Uterus (tissue), 2 donors: ENCODE measurements around the gene TBCA.

Source experiments
- POLR2A ChIP-seq, 2 donors: fragments of 450-650 bp; IDR thresholded peaks; one replicate each; pipeline ENCODE4 v1.6.1; 2016; ENCODE audit warnings: antibody characterized with exemption in 2 of 2, mild to moderate bottlenecking in 1 of 2, moderate library complexity in 1 of 2
- TF ChIP-seq, protein P1 (sequence below), 4 experiments: fragments of 200-600 bp in 2 of 4; fragments of 450-650 bp in 2 of 4; sonication (generic) in 2 of 4; IDR thresholded peaks; one replicate each; pipeline ENCODE4 v1.5.1; 2016 to 2019; ENCODE audit warnings: antibody characterized with exemption in 4 of 4, mild to moderate bottlenecking in 2 of 4, moderate library complexity in 1 of 4

DNA sequence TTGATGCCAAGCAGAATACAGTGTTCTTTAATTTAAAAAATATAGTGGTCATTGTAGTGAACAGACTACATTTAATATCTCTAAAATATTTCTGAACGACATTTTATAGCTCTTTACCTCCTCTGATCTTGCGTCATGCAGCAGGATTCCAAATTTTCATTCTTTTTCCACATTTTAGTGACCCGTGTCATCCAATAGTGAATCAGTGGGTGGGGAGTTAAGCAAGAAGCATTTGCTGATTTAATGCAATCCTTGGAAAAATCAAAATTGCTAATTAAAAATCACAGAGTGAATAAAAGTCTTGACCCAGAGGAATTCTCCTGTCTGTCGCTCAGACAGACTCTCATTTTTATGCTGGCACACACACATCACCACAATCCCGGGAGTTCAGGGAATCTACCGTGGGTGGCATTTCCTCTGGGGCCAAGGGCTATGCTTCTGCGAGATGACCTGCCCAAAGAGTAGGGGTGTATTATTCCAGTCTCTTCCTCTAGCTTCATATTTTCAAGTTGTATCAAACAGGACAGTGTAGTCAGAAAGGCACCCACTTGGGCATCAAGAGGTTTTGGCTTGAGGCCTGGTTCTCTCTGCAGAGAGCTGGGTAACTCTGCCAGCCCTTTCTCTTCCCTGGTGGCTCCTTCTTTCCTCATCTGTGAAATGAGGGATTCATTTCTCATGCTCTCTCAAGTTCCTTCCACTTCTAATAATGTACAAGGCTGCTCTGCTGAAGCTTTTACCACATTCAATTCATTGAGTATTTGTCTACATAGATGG, 112.9 kb downstream of the TBCA start:
- TF ChIP-seq, protein P1, sequence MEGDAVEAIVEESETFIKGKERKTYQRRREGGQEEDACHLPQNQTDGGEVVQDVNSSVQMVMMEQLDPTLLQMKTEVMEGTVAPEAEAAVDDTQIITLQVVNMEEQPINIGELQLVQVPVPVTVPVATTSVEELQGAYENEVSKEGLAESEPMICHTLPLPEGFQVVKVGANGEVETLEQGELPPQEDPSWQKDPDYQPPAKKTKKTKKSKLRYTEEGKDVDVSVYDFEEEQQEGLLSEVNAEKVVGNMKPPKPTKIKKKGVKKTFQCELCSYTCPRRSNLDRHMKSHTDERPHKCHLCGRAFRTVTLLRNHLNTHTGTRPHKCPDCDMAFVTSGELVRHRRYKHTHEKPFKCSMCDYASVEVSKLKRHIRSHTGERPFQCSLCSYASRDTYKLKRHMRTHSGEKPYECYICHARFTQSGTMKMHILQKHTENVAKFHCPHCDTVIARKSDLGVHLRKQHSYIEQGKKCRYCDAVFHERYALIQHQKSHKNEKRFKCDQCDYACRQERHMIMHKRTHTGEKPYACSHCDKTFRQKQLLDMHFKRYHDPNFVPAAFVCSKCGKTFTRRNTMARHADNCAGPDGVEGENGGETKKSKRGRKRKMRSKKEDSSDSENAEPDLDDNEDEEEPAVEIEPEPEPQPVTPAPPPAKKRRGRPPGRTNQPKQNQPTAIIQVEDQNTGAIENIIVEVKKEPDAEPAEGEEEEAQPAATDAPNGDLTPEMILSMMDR (IDR thresholded peaks at IDR 0.05): no peak
- TF ChIP-seq POLR2A (IDR thresholded peaks at IDR 0.05): no peak
